SU-DHL-6 (cell line): ENCODE measurements around the gene SPRY1.

ENCODE experiments used
- H2AFZ ChIP-seq: fragments of 200-600 bp; sonication (generic); 2 replicates; pipeline ENCODE4 v1.6.1; 2014; ENCODE audit warnings: low read depth, mild to moderate bottlenecking, moderate library complexity, mixed read lengths, antibody characterized with exemption, low read length; ENCODE audit not compliant: severe bottlenecking
- H3F3A ChIP-seq: fragments of 200-600 bp; shearing (Covaris generic); 2 replicates; pipeline ENCODE4 v1.6.0; 2016; ENCODE audit warnings: antibody characterized with exemption, mild to moderate bottlenecking; ENCODE audit not compliant: insufficient read depth
- H3K27ac ChIP-seq: fragments of 200-600 bp; sonication (generic); 2 replicates; pipeline ENCODE4 v1.5.1; 2016; ENCODE audit warnings: low read depth, mild to moderate bottlenecking, low read length, moderate library complexity, mixed read lengths
- H3K27me3 ChIP-seq: fragments of 200-600 bp; sonication (generic), shearing (Covaris generic); 2 replicates; pipeline ENCODE4 v1.6.0; 2014; ENCODE audit warnings: mild to moderate bottlenecking, low read length
- H3K36me3 ChIP-seq: fragments of 200-600 bp; sonication (generic); 2 replicates; pipeline ENCODE4 v1.6.1; 2014; ENCODE audit warnings: mild to moderate bottlenecking, low read length, mixed read lengths
- H3K4me2 ChIP-seq: fragments of 300-600, 200-600 bp; shearing (Covaris generic), sonication (generic); 2 replicates; pipeline ENCODE4 v1.6.0; 2014; ENCODE audit warnings: low read length, low read depth, mild to moderate bottlenecking; ENCODE audit not compliant: poor library complexity, severe bottlenecking
- H3K4me3 ChIP-seq: fragments of 200-600 bp; sonication (generic); 2 replicates; pipeline ENCODE4 v1.5.1; 2014; ENCODE audit warnings: antibody characterized with exemption, low read length, mild to moderate bottlenecking, mixed read lengths; ENCODE audit not compliant: insufficient read depth, poor library complexity, severe bottlenecking
- H3K79me2 ChIP-seq: fragments of 200-600 bp; sonication (generic); 2 replicates; pipeline ENCODE4 v1.6.1; 2014; ENCODE audit warnings: mild to moderate bottlenecking, low read length, moderate library complexity; ENCODE audit not compliant: insufficient read depth
- H3K9ac ChIP-seq: fragments of 200-600 bp; sonication (generic); 2 replicates; pipeline ENCODE4 v1.7.0; 2014; ENCODE audit warnings: mild to moderate bottlenecking, low read length
- H3K9me2 ChIP-seq: fragments of 200-600 bp; sonication (generic); replicated peaks from 2 replicates; pipeline ENCODE4 v1.6.1; 2014; ENCODE audit warnings: low read length; ENCODE audit not compliant: insufficient read depth
- H3K9me3 ChIP-seq: fragments of 200-600 bp; sonication (generic); 2 replicates; pipeline ENCODE4 v1.6.1; 2014; ENCODE audit warnings: low read length, mixed read lengths; ENCODE audit not compliant: insufficient read depth
- H4K20me1 ChIP-seq: fragments of 200-600 bp; sonication (generic); 2 replicates; pipeline ENCODE4 v1.6.1; 2014; ENCODE audit warnings: low read depth, mild to moderate bottlenecking, antibody characterized with exemption, low read length, moderate library complexity, mixed read lengths
- EZH2phosphoT487 ChIP-seq: fragments of 200-600 bp; sonication (generic), shearing (Covaris generic); conservative IDR thresholded peaks from 2 replicates; pipeline ENCODE4 v1.6.1; 2018; ENCODE audit warnings: mild to moderate bottlenecking, antibody characterized with exemption, low read length, moderate library complexity, mixed read lengths
- TF ChIP-seq, protein P1 (sequence below): fragments of 200-600 bp; sonication (generic); IDR thresholded peaks from one replicate; pipeline ENCODE4 v1.5.1; 2017; ENCODE audit warnings: antibody characterized with exemption, mild to moderate bottlenecking, low read length, moderate library complexity; ENCODE audit not compliant: insufficient read depth, poor library complexity, severe bottlenecking

SPRY1 gene

DNA sequence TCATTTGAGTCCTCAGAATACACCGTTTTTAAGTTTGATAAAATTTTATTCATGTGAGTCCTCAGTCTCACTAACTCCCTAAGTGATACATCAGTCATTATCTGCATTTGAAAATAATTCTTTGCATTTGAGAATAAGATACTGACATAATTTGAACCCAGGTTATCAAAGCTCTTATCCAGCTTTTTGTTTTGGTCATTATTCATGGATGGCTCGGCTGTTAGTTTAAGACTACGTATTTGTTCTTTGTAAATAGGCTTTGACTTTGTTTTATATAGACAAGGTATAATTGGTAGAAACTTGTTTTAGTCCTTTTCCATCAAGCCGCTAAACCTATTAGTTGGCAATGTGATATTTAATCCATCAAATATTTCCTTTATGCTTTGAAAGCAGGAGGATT is 7.9 kb downstream of the SPRY1 start:
- H3K79me2 ChIP-seq, result no peaks in the 10 kb centered on the region
- H3F3A ChIP-seq, result no peaks in the 10 kb centered on the region
- no peak for TF ChIP-seq EZH2phosphoT487
- TF ChIP-seq, protein P1, sequence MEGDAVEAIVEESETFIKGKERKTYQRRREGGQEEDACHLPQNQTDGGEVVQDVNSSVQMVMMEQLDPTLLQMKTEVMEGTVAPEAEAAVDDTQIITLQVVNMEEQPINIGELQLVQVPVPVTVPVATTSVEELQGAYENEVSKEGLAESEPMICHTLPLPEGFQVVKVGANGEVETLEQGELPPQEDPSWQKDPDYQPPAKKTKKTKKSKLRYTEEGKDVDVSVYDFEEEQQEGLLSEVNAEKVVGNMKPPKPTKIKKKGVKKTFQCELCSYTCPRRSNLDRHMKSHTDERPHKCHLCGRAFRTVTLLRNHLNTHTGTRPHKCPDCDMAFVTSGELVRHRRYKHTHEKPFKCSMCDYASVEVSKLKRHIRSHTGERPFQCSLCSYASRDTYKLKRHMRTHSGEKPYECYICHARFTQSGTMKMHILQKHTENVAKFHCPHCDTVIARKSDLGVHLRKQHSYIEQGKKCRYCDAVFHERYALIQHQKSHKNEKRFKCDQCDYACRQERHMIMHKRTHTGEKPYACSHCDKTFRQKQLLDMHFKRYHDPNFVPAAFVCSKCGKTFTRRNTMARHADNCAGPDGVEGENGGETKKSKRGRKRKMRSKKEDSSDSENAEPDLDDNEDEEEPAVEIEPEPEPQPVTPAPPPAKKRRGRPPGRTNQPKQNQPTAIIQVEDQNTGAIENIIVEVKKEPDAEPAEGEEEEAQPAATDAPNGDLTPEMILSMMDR, result no peak
- H3K9me2 ChIP-seq, result no peaks in the 10 kb centered on the region
- H3K9me3 ChIP-seq, result no peaks in the 10 kb centered on the region
- no peaks in the 10 kb centered on the region for H3K36me3 ChIP-seq
- H2AFZ ChIP-seq, result no peak overlapping the region
- no peak overlapping the region for H3K9ac ChIP-seq
- no peaks in the 10 kb centered on the region for H3K27me3 ChIP-seq
- no peak overlapping the region for H3K4me3 ChIP-seq
- no peak overlapping the region for H3K4me2 ChIP-seq
- H4K20me1 ChIP-seq, result no peaks in the 10 kb centered on the region
- H3K27ac ChIP-seq, result no peak overlapping the region

DNA sequence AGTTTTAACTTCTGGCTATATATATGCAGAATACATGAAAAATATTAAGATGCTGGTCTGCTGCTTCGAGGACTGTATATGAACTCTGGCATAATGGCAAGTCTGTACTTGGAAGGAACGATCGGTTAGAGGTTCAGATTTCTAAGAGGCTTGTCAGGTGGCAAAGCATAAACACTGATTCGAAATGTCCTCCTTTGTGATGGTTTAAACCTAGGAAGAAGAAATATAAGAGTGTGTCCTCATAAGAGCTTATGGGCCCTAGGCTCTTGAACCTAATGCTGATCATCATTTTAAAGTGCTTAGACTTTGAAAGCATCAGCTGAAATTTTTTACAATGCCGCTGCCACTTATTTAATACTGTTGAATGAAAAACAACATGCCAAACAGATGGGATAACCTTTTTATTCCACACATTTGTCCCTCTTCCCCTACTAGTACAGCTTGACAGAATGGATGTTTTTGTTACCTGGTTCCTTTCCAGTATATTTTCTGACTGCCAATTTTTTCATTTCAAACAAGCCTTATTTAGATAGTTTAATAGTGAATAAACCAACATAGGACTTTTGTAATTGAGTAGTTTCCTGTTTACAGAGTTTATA is 8.8 kb downstream of the SPRY1 start:
- Histone ChIP-seq H3K9ac (no peak overlapping the region), H3K4me3 (no peak overlapping the region), H2AFZ (no peak overlapping the region), H3K4me2 (no peak overlapping the region), H3K9me3 (no peaks in the 10 kb centered on the region), H3F3A (no peaks in the 10 kb centered on the region), H3K27ac (no peak overlapping the region), H4K20me1 (no peaks in the 10 kb centered on the region), H3K27me3 (no peaks in the 10 kb centered on the region), H3K79me2 (no peaks in the 10 kb centered on the region), H3K9me2 (no peaks in the 10 kb centered on the region), H3K36me3 (no peaks in the 10 kb centered on the region)
- TF ChIP-seq EZH2phosphoT487, result no peak
- TF ChIP-seq, protein P1, result no peak

DNA sequence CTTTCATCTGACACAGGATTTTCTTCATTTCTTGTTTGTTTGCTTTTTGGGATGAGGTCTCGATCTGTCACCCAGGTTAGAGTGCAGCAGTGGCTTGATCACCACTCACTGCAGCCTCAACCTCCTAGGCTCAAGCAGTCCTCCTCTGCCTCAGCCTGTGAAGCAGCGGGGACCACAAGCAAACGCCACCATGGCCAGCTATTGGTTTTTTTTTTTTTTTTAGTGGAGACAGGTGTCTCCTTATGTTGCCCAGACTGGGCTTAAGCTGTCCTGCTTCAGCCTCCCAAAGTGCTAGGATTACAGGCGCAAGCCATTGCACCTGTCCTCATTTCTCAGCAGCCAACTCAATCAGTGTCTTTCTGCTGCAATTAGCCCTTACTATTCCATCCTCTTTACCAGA is 10.3 kb downstream of the SPRY1 start:
- Histone ChIP-seq H3K4me2 (no peak overlapping the region), H3K9ac (no peak overlapping the region), H3K27me3 (no peaks in the 10 kb centered on the region), H3K27ac (no peak overlapping the region), H3K4me3 (no peak overlapping the region), H3K79me2 (no peaks in the 10 kb centered on the region), H2AFZ (no peak overlapping the region), H3K36me3 (no peaks in the 10 kb centered on the region), H3K9me3 (no peaks in the 10 kb centered on the region), H3F3A (no peaks in the 10 kb centered on the region), H3K9me2 (no peaks in the 10 kb centered on the region), H4K20me1 (no peaks in the 10 kb centered on the region)
- TF ChIP-seq, protein P1, result no peak
- no peak for TF ChIP-seq EZH2phosphoT487
